HG03460 (cell line): ENCODE data around the gene LGMN.
"Not testable (repeated sequence)": the region's sequence is repeated elsewhere in the genome, so short reads cannot be mapped to it uniquely, and the experiment has no call there.

Experiments used
- ATAC-seq: cut with Tn5 transposase; IDR thresholded peaks from one replicate; pipeline ENCODE4 v1.9.1; 2021; ENCODE audit not compliant: unreplicated experiment

The LGMN gene

GRCh38 chr14:92701826-92702225 is 46.6 kb downstream of the LGMN start:
- no peak for ATAC-seq

- no peak for ATAC-seq
Observed at GRCh38 chr14:92698393-92698792, 50.0 kb downstream of the LGMN start.

- ATAC-seq, result no peak
Observed at GRCh38 chr14:92696366-92696765, 52.1 kb downstream of the LGMN start.

GRCh38 chr14:92695562-92695961 is 52.9 kb downstream of the LGMN start:
- no peak for ATAC-seq

- no peak for ATAC-seq
Observed at GRCh38 chr14:92694807-92695206, 53.6 kb downstream of the LGMN start.

GRCh38 chr14:92693998-92694795 is 54.2 kb downstream of the LGMN start:
- no peak for ATAC-seq

- ATAC-seq, result no peak
Observed at GRCh38 chr14:92692822-92693226, 55.6 kb downstream of the LGMN start.

GRCh38 chr14:92690171-92691011 is 58.0 kb downstream of the LGMN start:
- no peak for ATAC-seq

- no peak for ATAC-seq
Observed at GRCh38 chr14:92688434-92689375, 59.7 kb downstream of the LGMN start.

- no peak for ATAC-seq
Observed at GRCh38 chr14:92687681-92688433, 60.6 kb downstream of the LGMN start.

- ATAC-seq, result no peak
Observed at GRCh38 chr14:92686900-92687427, 61.5 kb downstream of the LGMN start.

GRCh38 chr14:92686411-92686899 is 62.0 kb downstream of the LGMN start:
- no peak for ATAC-seq

- no peak for ATAC-seq
Observed at GRCh38 chr14:92685784-92686355, 62.6 kb downstream of the LGMN start.

- ATAC-seq, result no peak
Observed at GRCh38 chr14:92684801-92685560, 63.4 kb downstream of the LGMN start.

GRCh38 chr14:92683041-92683440 is 65.4 kb downstream of the LGMN start:
- no peak for ATAC-seq

- ATAC-seq, result no peak
Observed at GRCh38 chr14:92680781-92681650, 67.4 kb downstream of the LGMN start.

- not testable (repeated sequence) for ATAC-seq
Observed at GRCh38 chr14:92680330-92680729, 68.1 kb downstream of the LGMN start.

- no peak for ATAC-seq
Observed at GRCh38 chr14:92679246-92679645, 69.2 kb downstream of the LGMN start.
